GM13976 (cell line): ENCODE results near the gene TNNC1.

Experiments used
- DNase-seq: peaks from one replicate; pipeline ENCODE4 v3.0.0; 2012; ENCODE audit warnings: low spot score
- CTCF ChIP-seq: IDR thresholded peaks from 2 replicates; pipeline ENCODE4 v1.5.1; 2012; ENCODE audit warnings: borderline replicate concordance, mild to moderate bottlenecking; ENCODE audit not compliant: insufficient read depth; ENCODE audit errors: extremely low read depth, missing control alignments, control extremely low read depth
- in situ Hi-C: fragments of 300-500 bp; cut with MboI; formaldehyde crosslinking; loops from one replicate; pipeline ENCODE4 v1.12.0; 2022; ENCODE audit warnings: low sequenced_read_pairs, mixed read lengths, inconsistent platforms; ENCODE audit not compliant: unreplicated experiment

TNNC1 gene

DNA sequence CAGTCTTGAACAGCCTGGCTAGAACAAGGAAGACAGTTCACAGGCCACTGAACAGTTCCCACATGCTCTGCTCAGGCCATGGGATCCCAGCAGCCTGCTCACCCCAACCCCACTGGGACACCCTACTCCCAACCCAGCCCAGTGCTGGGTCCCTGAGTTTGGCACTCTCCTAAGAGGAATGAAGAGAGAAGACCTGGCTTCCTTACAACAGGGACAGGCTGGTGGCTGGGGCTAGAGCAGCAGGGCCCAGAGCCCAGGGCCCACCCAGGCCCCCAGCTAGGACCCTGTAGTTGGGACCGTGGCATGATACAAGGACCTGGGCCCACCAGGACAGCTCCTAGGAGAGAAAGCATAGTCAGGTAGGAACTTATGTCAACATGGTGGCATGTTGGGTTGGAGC lies 52.3 kb downstream of the TNNC1 start:
- TF ChIP-seq CTCF, result no peak
- in situ Hi-C loops, result no loop called here
- DNase-seq, result no peak
